ENCODE measurements around the gene BTNL9. TPM values are rescaled to one million over a fixed set of nuclear protein-coding genes. Genes with fewer than 3 reads are reported as not detected.

Gene BTNL9
- total RNA-seq, 1 experiment from 2014 or later: 0.96 TPM

- Histone ChIP-seq H2AK5ac (ENCODE audit: insufficient read length, low read length) (no peak overlapping the region), H4K91ac (ENCODE audit: insufficient read length, low read depth, low read length) (no peak overlapping the region), H4K5ac (ENCODE audit: insufficient read length, low read depth, low read length) (no peak overlapping the region), H3K4ac (ENCODE audit: low read depth, low read length) (no peak overlapping the region), H3K4me1 (ENCODE audit: insufficient read depth, low read length) (no peaks in the 10 kb centered on the region; the same call in 1 of the 2 replicates), H2BK20ac (ENCODE audit: low read depth, low read length, poor library complexity, severe bottlenecking) (no peak overlapping the region), H3K23me2 (ENCODE audit: insufficient read length, low read depth, low read length, poor library complexity, severe bottlenecking) (no peaks in the 10 kb centered on the region), H3K79me1 (ENCODE audit: insufficient read depth, low read depth, low read length, poor library complexity, severe bottlenecking) (no peaks in the 10 kb centered on the region), H2BK12ac (ENCODE audit: insufficient read length, low read depth, low read length) (no peak overlapping the region), H3K4me2 (ENCODE audit: insufficient read depth, insufficient read length, low read length) (peak overlapping the region; percentile 69), H3T11ph (ENCODE audit: low read length) (no peak overlapping the region), H3K18ac (ENCODE audit: insufficient read length, low read depth, low read length) (no peak overlapping the region), H3K27me3 (ENCODE audit: insufficient read depth, low read length) (no peaks in the 10 kb centered on the region), H2BK15ac (ENCODE audit: low read depth, low read length) (no peak overlapping the region), H3K27ac (ENCODE audit: insufficient read length, low read depth, low read length) (no peak overlapping the region), H3K23ac (ENCODE audit: insufficient read length, low read depth, low read length) (no peak overlapping the region), H3K56ac (ENCODE audit: insufficient read length, low read depth, low read length) (no peak overlapping the region), H4K20me1 (ENCODE audit: control insufficient read depth, insufficient read depth, insufficient read length) (no peaks in the 10 kb centered on the region), H3K9ac (ENCODE audit: extremely low read depth, insufficient read length, low read length) (no peak overlapping the region), H2BK120ac (ENCODE audit: low read depth, low read length, poor library complexity, severe bottlenecking) (no peak overlapping the region), H3K9me3 (ENCODE audit: control insufficient read depth, low read depth, low read length) (no peaks in the 10 kb centered on the region), H3K79me2 (ENCODE audit: insufficient read depth, low read length) (no peaks in the 10 kb centered on the region), H3K14ac (ENCODE audit: insufficient read depth, low read length) (no peak overlapping the region), H2BK5ac (ENCODE audit: insufficient read length, low read length) (no peak overlapping the region), H4K8ac (replicated peaks; ENCODE audit: insufficient read length, low read depth, low read length) (no peak overlapping the region), H2AFZ (ENCODE audit: low read length) (no peak overlapping the region)
- Mint-ChIP-seq H3K4me3 (peak overlapping the region; percentile 58 to 71; a peak in 4 of 5 replicates), H3K9me3 (peaks cover 2 to 21% of the 10 kb centered on the region in 2 experiments; a peak in 3 of 5 replicates), H3K27me3 (ENCODE audit: low read depth) (peaks cover 26% of the 10 kb centered on the region), H3K36me3 (ENCODE audit: insufficient read depth in 1 of 3, low read depth in 3 of 3) (no peaks in the 10 kb centered on the region; a peak in 1 of 7 replicates), H3K27ac (0 out of 7 replicates have a peak overlapping the region, but pooled peaks of 1 of the 3 experiments have one; percentile 92), H3K4me1 (peaks cover 10 to 12% of the 10 kb centered on the region in 2 experiments)
- no peak for DNase-seq
- WGBS (ENCODE audit: extremely low coverage, insufficient read length, low lambda C conversion rate): no CpG with 5 or more reads among the region's 11 CpGs
- no peak for TF ChIP-seq CTCF (conservative IDR thresholded peaks at IDR 0.05)
Observed at GRCh38 chr5:181027452-181028031, 12.5 kb upstream of the BTNL9 start.
